ENCODE measurements around the gene ZNF135.

The ZNF135 gene

DNA sequence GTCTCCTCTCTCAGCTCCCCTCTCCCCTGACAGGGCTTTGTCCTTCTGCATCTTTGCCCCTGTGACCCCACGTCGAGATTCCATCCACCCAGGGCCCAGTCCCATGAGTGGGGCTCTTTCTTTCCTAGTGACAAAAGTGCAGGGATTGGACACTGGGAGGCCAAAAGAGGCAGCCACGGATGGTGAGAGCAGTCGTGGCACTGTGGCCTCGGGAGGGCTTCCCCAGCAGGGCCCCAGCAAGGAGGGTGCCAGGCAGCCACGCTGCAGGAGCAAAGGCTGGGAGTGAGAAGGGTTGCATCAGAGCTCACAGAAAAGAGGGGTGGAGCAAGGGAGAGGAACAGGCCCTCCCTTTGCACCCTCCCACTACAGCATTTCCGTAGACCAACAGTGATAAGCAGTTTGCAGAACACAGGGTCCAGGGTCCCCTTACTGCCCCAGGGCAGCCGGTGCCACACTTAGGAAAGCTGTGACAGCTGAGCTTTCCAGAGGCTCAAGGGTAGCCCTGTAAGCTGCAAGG is 20.3 kb upstream of the ZNF135 start:
- no peak for FAIRE-seq
- no peak for TF ChIP-seq POLR2A (IDR thresholded peaks at IDR 0.05; ENCODE audit: low read depth, low read length)
- DNase-seq (ENCODE audit: insufficient read length, low spot score), result no peak

DNA sequence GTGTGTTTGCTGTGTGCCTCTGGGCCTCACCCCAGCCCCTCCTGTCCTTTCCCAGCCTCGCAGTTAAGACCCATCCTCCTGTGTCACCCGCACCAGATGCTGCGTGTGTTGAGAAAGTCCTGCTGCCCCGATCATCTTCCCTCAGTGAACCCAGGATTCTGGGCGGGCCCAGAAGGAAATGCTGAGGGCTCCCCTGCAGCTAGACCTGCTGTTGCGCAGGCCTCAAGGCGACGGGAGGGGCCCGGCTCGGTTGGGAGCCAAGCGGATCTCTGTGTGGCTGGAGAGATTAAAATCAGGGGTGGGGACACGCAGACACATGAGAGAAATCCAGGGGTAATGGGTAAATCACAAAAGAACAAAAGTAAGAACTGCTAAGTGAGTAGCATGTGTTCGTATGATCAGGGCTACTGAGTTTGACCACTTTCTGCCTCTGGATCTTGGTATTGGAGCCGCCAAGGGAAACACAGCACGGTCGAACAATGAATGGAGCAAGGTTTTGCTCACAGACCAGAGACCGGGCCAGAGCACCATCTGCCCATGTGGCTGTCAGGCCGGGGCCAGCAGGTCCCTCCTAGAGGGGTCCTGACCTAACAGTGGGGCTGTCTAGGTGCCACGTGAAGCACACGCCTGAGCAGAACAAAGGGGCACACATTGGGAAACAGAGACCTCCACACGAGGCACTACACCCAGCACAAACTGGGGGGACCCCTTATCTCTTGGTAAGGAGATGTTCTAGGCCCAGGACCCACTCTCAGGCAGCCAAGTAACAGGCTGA is 18.1 kb upstream of the ZNF135 start:
- no peak for FAIRE-seq
- no peak for TF ChIP-seq POLR2A (IDR thresholded peaks at IDR 0.05; ENCODE audit: low read depth, low read length)
- DNase-seq (ENCODE audit: insufficient read length, low spot score), result no peak

DNA sequence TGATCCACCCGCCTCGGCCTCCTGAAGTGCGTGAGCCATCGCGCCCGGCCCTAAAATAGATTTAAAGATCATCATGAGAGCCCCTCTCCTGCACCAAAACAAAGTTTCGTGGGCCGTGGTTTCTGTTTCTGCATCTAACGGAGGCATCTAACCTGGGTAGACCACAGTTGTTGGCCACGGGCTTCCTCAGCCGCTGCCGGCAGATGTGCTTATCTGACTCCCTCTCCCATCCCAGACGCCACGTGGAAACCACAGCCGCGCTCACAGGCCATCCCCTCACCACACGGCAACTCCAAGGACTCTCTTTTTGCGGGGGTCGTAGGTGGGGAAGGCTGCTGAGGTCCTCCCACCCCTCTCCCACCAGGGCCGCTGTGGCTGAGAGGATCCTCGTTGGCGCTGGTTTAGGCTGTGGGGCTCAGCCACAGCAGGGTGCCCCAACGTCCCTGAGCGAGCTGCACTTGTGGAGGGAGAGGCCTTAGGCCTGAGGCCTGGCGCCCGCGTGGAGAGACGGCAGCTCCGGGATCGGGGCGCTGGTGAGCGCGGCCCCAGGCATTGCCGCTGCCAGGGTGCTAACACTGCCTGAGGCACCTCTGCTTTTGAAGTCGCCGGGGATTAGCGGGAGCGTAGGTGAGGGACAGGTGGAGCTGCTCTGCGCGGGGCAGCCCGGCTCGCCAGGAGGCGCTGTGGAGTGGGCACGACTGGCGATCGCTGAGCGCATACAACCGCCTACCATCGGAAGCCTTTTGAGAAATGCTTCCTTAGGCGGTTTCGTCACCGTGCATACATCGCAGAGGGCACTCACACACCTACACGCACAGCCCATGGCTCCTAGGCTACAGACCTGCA is 16.4 kb upstream of the ZNF135 start:
- DNase-seq (ENCODE audit: insufficient read length, low spot score) (no peak), FAIRE-seq (no peak)
- TF ChIP-seq POLR2A (IDR thresholded peaks at IDR 0.05; ENCODE audit: low read depth, low read length), result no peak

GRCh38 chr19:58044391-58044790 is 14.7 kb upstream of the ZNF135 start:
- DNase-seq (ENCODE audit: insufficient read length, low spot score) (no peak), FAIRE-seq (no peak)
- TF ChIP-seq POLR2A (IDR thresholded peaks at IDR 0.05; ENCODE audit: low read depth, low read length), result no peak

DNA sequence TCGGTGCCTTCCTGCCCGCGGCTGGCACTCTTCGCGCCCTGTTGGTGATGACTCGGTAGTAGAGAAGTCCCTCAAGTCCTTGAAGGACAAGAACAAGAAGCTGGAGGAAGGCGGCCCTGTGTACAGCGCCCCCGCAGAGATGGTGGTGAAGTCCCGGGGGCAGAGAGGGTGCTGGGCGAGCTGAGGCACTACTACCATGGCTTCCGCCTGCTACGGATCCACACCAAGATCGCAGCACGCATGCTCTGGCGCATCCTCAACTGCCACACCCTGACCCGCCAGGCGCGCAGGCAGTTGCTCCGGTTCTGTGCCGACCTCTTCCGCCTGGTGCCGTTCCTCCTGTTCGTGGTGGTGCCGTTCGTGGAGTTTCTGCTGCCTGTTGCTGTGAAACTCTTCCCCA is 14.2 kb upstream of the ZNF135 start:
- no peak for FAIRE-seq
- no peak for DNase-seq (ENCODE audit: insufficient read length, low spot score)
- TF ChIP-seq POLR2A (IDR thresholded peaks at IDR 0.05; ENCODE audit: low read depth, low read length), result no peak

DNA sequence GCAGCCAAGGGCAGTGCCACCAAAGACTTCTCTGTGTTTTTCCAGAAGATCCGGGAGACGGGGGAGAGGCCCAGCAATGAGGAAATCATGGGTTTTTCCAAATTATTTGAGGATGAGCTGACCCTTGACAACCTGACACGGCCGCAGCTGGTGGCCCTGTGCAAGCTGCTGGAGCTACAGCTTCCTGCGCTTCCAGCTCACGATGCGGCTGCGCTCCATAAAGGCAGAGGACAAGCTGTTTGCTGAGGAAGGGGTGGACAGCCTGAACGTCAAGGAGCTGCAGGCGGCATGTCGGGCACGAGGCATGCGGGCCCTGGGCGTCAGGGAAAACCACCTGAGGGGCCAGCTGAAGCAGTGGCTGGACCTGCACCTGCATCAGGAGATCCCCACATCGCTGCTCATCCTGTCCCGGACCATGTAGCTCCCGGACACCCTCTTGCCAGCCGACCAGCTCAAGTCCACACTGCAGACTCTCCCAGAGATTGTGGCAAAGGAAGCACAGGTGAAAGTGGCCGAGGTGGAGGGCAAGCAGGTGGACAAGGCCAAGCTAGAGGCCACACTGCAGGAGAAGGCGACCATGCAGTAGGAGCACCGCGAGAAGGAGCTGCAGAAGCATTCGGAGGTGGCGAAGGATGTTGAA is 13.6 kb upstream of the ZNF135 start:
- no peak for DNase-seq (ENCODE audit: insufficient read length, low spot score)
- no peak for FAIRE-seq
- TF ChIP-seq POLR2A (IDR thresholded peaks at IDR 0.05; ENCODE audit: low read depth, low read length), result no peak

DNA sequence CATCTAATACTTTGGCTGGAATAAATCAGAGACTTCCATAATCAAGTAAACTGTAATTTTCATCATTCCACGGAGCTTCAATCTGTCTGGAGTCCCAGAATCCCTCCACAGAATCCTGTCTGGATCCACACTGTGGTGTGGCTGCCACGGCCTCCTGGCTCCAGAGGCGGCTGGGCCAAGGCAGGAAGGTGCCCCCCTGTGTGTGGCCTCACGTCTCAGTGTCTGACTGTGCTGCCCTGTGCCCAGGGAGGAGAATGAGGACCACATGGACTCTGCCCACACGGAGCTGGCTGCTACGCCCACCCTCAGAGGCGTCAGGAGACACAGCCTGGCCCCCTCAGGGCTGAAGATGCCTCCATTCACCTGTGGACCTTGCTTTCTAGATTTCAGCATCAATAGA is 12.2 kb upstream of the ZNF135 start:
- no peak for TF ChIP-seq POLR2A (IDR thresholded peaks at IDR 0.05; ENCODE audit: low read depth, low read length)
- no peak for FAIRE-seq
- DNase-seq (ENCODE audit: insufficient read length, low spot score), result no peak

- DNase-seq (ENCODE audit: insufficient read length, low spot score), result no peak
- no peak for TF ChIP-seq POLR2A (IDR thresholded peaks at IDR 0.05; ENCODE audit: low read depth, low read length)
- FAIRE-seq, result no peak
Measured at GRCh38 chr19:58047672-58048071, 11.4 kb upstream of the ZNF135 start.

GRCh38 chr19:58052256-58052655 is 6.8 kb upstream of the ZNF135 start:
- TF ChIP-seq POLR2A (IDR thresholded peaks at IDR 0.05; ENCODE audit: low read depth, low read length), result no peak
- FAIRE-seq, result no peak
- DNase-seq (ENCODE audit: insufficient read length, low spot score), result no peak

- FAIRE-seq (no peak), DNase-seq (ENCODE audit: insufficient read length, low spot score) (no peak)
- TF ChIP-seq POLR2A (IDR thresholded peaks at IDR 0.05; ENCODE audit: low read depth, low read length), result no peak
Measured at GRCh38 chr19:58053480-58054156, 5.5 kb upstream of the ZNF135 start.

GRCh38 chr19:58054901-58055874 is 3.9 kb upstream of the ZNF135 start:
- no peak for DNase-seq (ENCODE audit: insufficient read length, low spot score)
- TF ChIP-seq POLR2A (IDR thresholded peaks at IDR 0.05; ENCODE audit: low read depth, low read length), result no peak
- FAIRE-seq, result no peak

DNA sequence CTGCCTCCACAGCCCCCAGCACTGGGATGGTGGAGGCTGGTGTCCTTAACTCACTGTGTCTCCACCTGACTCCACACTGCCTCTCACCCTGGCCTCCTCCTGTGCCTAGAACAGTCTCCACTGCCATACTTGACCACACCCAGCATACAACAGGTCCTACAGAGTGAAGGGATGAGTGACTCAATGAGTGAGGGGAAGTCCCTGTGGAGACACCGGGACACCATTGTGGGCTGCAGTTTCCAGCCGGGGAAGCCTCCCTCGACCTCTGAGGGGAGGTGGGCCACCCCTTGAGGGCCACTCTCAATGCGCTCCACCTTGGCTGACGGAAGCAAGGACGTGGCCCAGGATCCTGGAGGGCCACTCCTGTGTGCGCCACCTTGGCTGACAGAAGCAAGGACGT is 2.8 kb upstream of the ZNF135 start:
- no peak for TF ChIP-seq POLR2A (IDR thresholded peaks at IDR 0.05; ENCODE audit: low read depth, low read length)
- DNase-seq (ENCODE audit: insufficient read length, low spot score) (no peak), FAIRE-seq (no peak)

DNA sequence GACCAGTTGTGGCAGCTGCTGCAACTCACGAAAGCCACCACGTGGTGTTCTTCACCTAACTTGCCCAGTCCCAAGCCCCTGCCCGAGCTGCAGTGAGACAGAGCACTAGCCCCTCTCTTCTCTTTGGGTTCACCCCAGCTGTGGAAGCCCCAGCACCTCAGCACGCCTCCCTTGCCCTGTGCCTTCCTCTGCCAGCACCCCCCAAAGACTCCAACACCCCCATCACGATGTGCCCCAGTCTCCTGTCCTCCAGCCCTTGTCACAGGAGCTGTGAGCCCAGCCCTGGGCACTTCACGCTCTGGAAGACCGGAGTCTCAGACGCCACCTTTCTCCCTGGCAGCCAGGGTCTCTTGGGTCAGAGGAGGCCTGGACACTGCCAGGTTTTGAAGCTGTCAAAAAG is 2.2 kb upstream of the ZNF135 start:
- no peak for FAIRE-seq
- no peak for DNase-seq (ENCODE audit: insufficient read length, low spot score)
- no peak for TF ChIP-seq POLR2A (IDR thresholded peaks at IDR 0.05; ENCODE audit: low read depth, low read length)
